HTR-8/SVneo (cell line): ENCODE data around the gene PANX2.

Experiments
- DNase-seq: peaks from one replicate; pipeline ENCODE4 v3.0.0; 2011; ENCODE audit warnings: low spot score, mixed read lengths; ENCODE audit not compliant: insufficient read length
- FAIRE-seq: peaks from 2 replicates; lab custom pipeline; 2011; peaks lifted over from hg19 to GRCh38; lab: Jason Lieb, UNC

The PANX2 gene

GRCh38 chr22:50169181-50169759 is 1.3 kb upstream of the PANX2 start:
- DNase-seq = no peak
- no peak for FAIRE-seq

- DNase-seq (no peak), FAIRE-seq (peak; percentile 33)
Measured at GRCh38 chr22:50169774-50170341, 673 bp upstream of the PANX2 start.

GRCh38 chr22:50171319-50171964 is 911 bp downstream of the PANX2 start:
- DNase-seq (no peak), FAIRE-seq (no peak)

- DNase-seq (no peak), FAIRE-seq (no peak)
Measured at GRCh38 chr22:50171965-50172421, 1.5 kb downstream of the PANX2 start.

- no peak for DNase-seq
- FAIRE-seq = no peak
Measured at GRCh38 chr22:50173311-50173982, 2.9 kb downstream of the PANX2 start.

GRCh38 chr22:50173983-50174355 is 3.4 kb downstream of the PANX2 start:
- FAIRE-seq (no peak), DNase-seq (no peak)

- FAIRE-seq (no peak), DNase-seq (no peak)
Measured at GRCh38 chr22:50174382-50175190, 4.1 kb downstream of the PANX2 start.

GRCh38 chr22:50175191-50175461 is 4.6 kb downstream of the PANX2 start:
- no peak for FAIRE-seq
- no peak for DNase-seq

- no peak for DNase-seq
- no peak for FAIRE-seq
Measured at GRCh38 chr22:50175921-50176849, 5.7 kb downstream of the PANX2 start.

- no peak for DNase-seq
- no peak for FAIRE-seq
Measured at GRCh38 chr22:50176850-50177536, 6.5 kb downstream of the PANX2 start.

GRCh38 chr22:50177537-50178470 is 7.3 kb downstream of the PANX2 start:
- no peak for FAIRE-seq

GRCh38 chr22:50178471-50178864 is 7.9 kb downstream of the PANX2 start:
- FAIRE-seq = no peak
- DNase-seq = no peak

More at GRCh38 chr22:50177537-50178470, 7.3 kb downstream of the PANX2 start:
- no peak for DNase-seq

GRCh38 chr22:50178871-50179869 is 8.6 kb downstream of the PANX2 start:
- DNase-seq (no peak), FAIRE-seq (no peak)

- no peak for FAIRE-seq
- no peak for DNase-seq
Measured at GRCh38 chr22:50179937-50180726, 9.6 kb downstream of the PANX2 start.

GRCh38 chr22:50180727-50181521 is 10.4 kb downstream of the PANX2 start:
- no peak for FAIRE-seq
- DNase-seq = no peak
